Measurements from ENCODE around the gene EP400. TPM values are rescaled to one million over a fixed set of nuclear protein-coding genes. Genes with fewer than 3 reads are reported as not detected.

EP400 gene
- total RNA-seq, 1 donor from 2014 or later = 11.9 TPM

DNA sequence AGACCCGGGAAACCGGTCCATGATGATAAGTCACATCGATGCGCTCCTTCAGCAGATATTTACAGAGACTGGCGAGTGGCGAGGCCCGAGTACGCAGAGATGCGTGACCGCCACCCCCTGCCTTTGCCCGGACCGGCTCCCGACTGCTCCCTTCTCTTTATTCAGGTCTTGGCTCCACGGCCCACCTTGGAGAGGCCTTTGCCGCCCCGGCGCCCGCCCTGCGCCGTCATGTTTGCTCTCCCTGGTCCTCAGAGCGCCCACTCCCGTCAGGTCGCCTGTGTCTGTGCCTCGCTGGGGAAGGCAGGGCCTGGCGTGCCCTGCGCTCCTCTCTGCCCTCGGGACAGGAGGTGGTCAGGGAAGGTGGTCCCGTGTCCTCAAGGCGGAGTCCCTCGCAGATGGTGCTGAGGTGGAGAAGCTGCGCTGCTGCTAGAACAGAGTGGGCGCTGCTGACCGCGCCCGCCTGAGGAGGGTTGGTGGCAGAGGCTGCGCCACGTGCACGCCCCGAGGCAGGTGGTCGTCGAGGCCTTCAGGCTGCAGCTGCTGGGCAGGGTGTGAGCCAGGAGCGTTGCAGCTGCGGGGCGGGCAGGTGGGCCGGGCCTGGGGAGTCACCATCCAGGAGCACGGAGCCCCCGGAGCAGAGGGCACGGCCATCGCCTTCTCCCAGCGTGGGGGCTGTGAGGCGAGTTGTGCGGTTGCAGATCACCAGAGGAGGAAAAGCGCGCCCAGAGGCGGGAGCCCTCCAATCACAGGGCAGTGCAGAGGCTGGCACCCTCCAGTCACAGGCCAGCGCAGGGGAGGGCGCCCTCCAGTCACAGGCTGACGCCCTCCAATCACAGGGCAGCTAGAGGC lies 167.2 kb downstream of the EP400 start:
- no peak overlapping the region for H3K4me3 ChIP-seq (ENCODE audit: low read depth, low read length)
- TF ChIP-seq CTCF (conservative IDR thresholded peaks at IDR 0.05; ENCODE audit: low read depth, low read length) = no peak
- DNase-seq (ENCODE audit: low read depth) = no peak

- DNase-seq (ENCODE audit: low read depth) = no peak
- H3K4me3 ChIP-seq (ENCODE audit: low read depth, low read length) = no peak overlapping the region
- TF ChIP-seq CTCF (conservative IDR thresholded peaks at IDR 0.05; ENCODE audit: low read depth, low read length) = no peak
Measured at GRCh38 chr12:132117558-132117875, 167.8 kb downstream of the EP400 start.

GRCh38 chr12:132118876-132119275 lies 169.1 kb downstream of the EP400 start:
- TF ChIP-seq CTCF (conservative IDR thresholded peaks at IDR 0.05; ENCODE audit: low read depth, low read length) = no peak
- no peak overlapping the region for H3K4me3 ChIP-seq (ENCODE audit: low read depth, low read length)
- no peak for DNase-seq (ENCODE audit: low read depth)

DNA sequence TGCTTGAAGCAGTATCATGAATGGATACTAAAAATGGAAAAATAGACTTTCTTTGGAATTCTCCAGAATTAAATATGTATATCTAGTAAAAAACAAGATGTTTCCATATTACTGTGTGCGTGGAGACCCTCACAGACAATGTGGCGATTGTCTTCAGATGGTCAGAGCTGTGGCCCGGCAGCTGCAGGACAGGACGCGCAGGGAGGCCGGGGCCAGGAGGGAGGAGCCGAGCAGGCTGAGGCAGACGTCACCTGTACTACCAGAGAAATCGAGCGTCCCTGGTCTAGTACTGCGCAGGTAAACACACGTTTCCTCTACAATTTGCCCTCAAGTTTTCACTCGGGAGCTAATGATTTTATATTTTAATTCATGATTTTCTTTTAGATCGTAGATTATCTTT lies 171.5 kb downstream of the EP400 start:
- no peak for DNase-seq (ENCODE audit: low read depth)
- TF ChIP-seq CTCF (conservative IDR thresholded peaks at IDR 0.05; ENCODE audit: low read depth, low read length) = no peak
- no peak overlapping the region for H3K4me3 ChIP-seq (ENCODE audit: low read depth, low read length)

DNA sequence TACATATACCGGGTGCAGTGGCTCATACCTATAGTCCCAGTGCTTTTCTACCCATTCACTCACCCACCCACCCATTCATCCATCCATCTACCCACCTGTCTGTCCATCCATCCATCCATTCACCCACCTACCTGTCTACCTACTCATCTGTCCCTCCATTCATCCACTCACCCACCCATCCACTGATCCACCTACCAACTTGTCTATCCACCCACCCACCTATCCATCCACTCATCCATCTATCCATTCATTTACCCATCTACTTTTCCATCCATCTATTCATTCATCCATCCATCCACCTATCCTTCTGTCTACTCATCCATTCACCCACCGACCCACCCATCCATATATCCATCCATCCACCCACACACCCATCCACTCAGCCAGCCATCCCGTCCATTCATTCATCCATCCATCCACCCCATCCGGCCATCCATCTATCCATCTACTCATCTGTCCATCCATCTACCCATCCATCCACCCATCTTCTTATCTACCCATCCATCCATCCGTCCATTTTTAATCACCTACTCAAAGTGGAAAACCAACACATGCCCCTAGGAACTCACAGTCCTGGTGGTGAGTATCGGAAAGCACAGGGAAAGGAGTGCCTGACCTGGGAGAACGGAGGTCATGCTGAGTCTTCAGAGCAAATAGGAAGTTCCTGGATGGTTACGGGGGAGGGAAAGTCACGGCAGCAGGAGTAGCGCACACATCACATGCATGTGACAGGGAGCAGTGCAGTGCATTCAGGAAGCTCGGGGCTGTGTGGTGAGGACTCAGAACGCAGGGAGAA lies 174.4 kb downstream of the EP400 start:
- no peak for DNase-seq (ENCODE audit: low read depth)
- no peak for TF ChIP-seq CTCF (conservative IDR thresholded peaks at IDR 0.05; ENCODE audit: low read depth, low read length)

DNA sequence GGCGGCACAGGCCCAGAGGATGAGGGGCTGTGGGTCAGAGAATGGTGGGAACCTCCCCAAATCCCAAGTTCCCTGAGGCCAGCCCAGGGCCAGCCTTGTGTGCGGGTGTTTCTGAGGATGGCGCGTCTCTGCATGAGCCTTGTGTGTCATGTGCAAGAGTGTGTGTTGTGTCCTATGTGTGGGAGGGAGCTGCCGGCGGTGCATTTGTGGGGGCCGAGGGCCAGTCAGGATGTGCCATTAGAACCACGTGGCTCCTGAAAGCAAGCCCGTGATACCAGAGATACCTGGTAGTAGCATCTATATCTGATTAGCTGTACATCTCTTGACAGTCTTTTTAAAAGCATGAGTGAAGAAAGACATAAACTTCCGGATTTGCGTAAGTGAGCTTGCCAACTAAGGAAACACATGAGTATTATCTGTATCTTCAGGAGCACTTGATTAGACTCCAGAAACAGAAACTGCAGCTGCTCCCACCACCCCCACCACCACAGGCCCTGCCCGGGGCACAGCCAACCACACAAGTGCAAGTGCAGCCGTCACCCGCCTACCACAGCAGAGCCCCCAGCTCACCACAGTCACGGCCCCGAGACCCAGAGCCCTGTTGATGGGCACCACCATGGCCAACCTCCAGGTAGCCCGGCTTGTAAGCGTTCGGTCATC lies 175.2 kb downstream of the EP400 start:
- DNase-seq (ENCODE audit: low read depth) = no peak
- TF ChIP-seq CTCF (conservative IDR thresholded peaks at IDR 0.05; ENCODE audit: low read depth, low read length) = no peak
- no peak overlapping the region for H3K4me3 ChIP-seq (ENCODE audit: low read depth, low read length)

More for the DNA sequence above, 174.4 kb downstream of the EP400 start:
- no peak overlapping the region for H3K4me3 ChIP-seq (ENCODE audit: low read depth, low read length)
